Keratinocyte (primary cell): ENCODE results near the gene MAGEF1. TPM values are rescaled to one million over a fixed set of nuclear protein-coding genes. Genes with fewer than 3 reads are reported as not detected.

Experiments
- DNase-seq: peaks from one replicate; pipeline ENCODE4 v3.0.0-alpha.2; 2011; ENCODE audit warnings: low read depth, missing footprints, low spot score
- FAIRE-seq: peaks from 2 replicates; lab custom pipeline; 2011; peaks lifted over from hg19 to GRCh38; lab: Jason Lieb, UNC
- H2AFZ ChIP-seq: 2 replicates; pipeline ENCODE4 v1.6.0; 2012; ENCODE audit warnings: low read length, control low read depth, inconsistent platforms; ENCODE audit not compliant: control insufficient read depth
- H3K27ac ChIP-seq: 2 replicates; pipeline ENCODE4 v1.5.1; 2011; ENCODE audit warnings: low read length; ENCODE audit not compliant: control insufficient read depth, insufficient read depth
- H3K27me3 ChIP-seq: 3 replicates; pipeline ENCODE4 v1.6.0; 2011; ENCODE audit warnings: low read length; ENCODE audit not compliant: control insufficient read depth, insufficient read depth; ENCODE audit errors: extremely low read depth
- H3K36me3 ChIP-seq, 2 experiments: 2 replicates in 1 of 2; 3 replicates in 1 of 2; pipeline ENCODE4 v1.5.1; 2011; ENCODE audit warnings: low read length in 2 of 2, mild to moderate bottlenecking in 1 of 2; ENCODE audit not compliant: control insufficient read depth in 2 of 2, insufficient read depth in 2 of 2; ENCODE audit errors: extremely low read depth in 1 of 2
- H3K4me1 ChIP-seq: 3 replicates; pipeline ENCODE4 v1.5.1; 2011; ENCODE audit warnings: low read length; ENCODE audit not compliant: control insufficient read depth, insufficient read depth; ENCODE audit errors: extremely low read depth
- H3K4me2 ChIP-seq: 3 replicates; pipeline ENCODE4 v1.6.0; 2011; ENCODE audit warnings: low read depth, low read length; ENCODE audit not compliant: control insufficient read depth, insufficient read depth; ENCODE audit errors: extremely low read depth
- H3K4me3 ChIP-seq, 3 experiments: fragments of 200-600 bp in 1 of 3; sonication (generic) in 1 of 3; 2 replicates in 2 of 3; 3 replicates in 1 of 3; pipeline ENCODE4 v1.5.1; 2011 to 2016; ENCODE audit warnings: low read length in 3 of 3, mild to moderate bottlenecking in 3 of 3, control low read depth in 2 of 3, inconsistent platforms in 1 of 3, low read depth in 1 of 3, mixed read lengths in 1 of 3, mixed run types in 1 of 3, moderate library complexity in 1 of 3; ENCODE audit not compliant: control insufficient read depth in 2 of 3, insufficient read depth in 2 of 3; ENCODE audit errors: extremely low read depth in 1 of 3
- H3K79me2 ChIP-seq: 2 replicates; pipeline ENCODE4 v1.6.0; 2012; ENCODE audit warnings: low read length; ENCODE audit not compliant: control insufficient read depth, insufficient read depth
- H3K9ac ChIP-seq: 3 replicates; pipeline ENCODE4 v1.6.0; 2011; ENCODE audit warnings: low read length; ENCODE audit not compliant: control insufficient read depth, insufficient read depth; ENCODE audit errors: extremely low read depth
- H3K9me1 ChIP-seq: 3 replicates; pipeline ENCODE4 v1.6.0; 2011; ENCODE audit warnings: low read length; ENCODE audit not compliant: control insufficient read depth, insufficient read depth; ENCODE audit errors: extremely low read depth
- H3K9me3 ChIP-seq: 2 replicates; pipeline ENCODE4 v1.5.1; 2012; ENCODE audit warnings: low read depth, low read length; ENCODE audit not compliant: control insufficient read depth
- H4K20me1 ChIP-seq: 3 replicates; pipeline ENCODE4 v1.6.0; 2011; ENCODE audit warnings: low read length; ENCODE audit not compliant: control insufficient read depth, insufficient read depth; ENCODE audit errors: extremely low read depth
- EZH2 ChIP-seq: IDR thresholded peaks from one replicate; pipeline ENCODE4 v1.6.1; 2012; ENCODE audit warnings: inconsistent platforms, mild to moderate bottlenecking, low read length, moderate library complexity
- dilution Hi-C: fragments of 300-500 bp; cut with MboI; formaldehyde crosslinking; loops from one replicate; pipeline ENCODE4 v1.7.0; 2020; ENCODE audit warnings: low sequenced_read_pairs; ENCODE audit not compliant: extremely low pct_ligation_motif_present
- polyA plus RNA-seq, 5 experiments: library from polyadenylated mRNA; depleted of rRNA in 3 of 5; stranded (reverse) in 3 of 5; stranded (forward) in 1 of 5; unstranded in 1 of 5; fragments of >200 nt; gene quantifications; 1 replicate in 1 of 5; 2 replicates in 3 of 5; 3 replicates in 1 of 5; pipeline versions ENCODE4 v1.2.1 to v1.2.3, GENCODE V29; 2011 to 2012; ENCODE audit warnings: missing spikeins in 2 of 5, low read depth in 1 of 5, low replicate concordance in 1 of 5
- TF ChIP-seq, protein P1 (sequence below), 3 experiments: IDR thresholded peaks in 1 of 3; conservative IDR thresholded peaks in 1 of 3; optimal IDR thresholded peaks in 1 of 3; 2 replicates in 2 of 3; 3 replicates in 1 of 3; pipeline versions ENCODE3 to v1.5.1; 2011; ENCODE audit warnings: low read length in 3 of 3, mild to moderate bottlenecking in 3 of 3, moderate library complexity in 2 of 3, control low read depth in 1 of 3, inconsistent platforms in 1 of 3; ENCODE audit not compliant: insufficient read depth in 2 of 3; ENCODE audit errors: extremely low read depth in 1 of 3

The MAGEF1 gene
- polyA plus RNA-seq, 1 donor (not counting 4 experiments of a cell fraction or from before 2014, with no cell fraction given): 11.8 TPM

DNA sequence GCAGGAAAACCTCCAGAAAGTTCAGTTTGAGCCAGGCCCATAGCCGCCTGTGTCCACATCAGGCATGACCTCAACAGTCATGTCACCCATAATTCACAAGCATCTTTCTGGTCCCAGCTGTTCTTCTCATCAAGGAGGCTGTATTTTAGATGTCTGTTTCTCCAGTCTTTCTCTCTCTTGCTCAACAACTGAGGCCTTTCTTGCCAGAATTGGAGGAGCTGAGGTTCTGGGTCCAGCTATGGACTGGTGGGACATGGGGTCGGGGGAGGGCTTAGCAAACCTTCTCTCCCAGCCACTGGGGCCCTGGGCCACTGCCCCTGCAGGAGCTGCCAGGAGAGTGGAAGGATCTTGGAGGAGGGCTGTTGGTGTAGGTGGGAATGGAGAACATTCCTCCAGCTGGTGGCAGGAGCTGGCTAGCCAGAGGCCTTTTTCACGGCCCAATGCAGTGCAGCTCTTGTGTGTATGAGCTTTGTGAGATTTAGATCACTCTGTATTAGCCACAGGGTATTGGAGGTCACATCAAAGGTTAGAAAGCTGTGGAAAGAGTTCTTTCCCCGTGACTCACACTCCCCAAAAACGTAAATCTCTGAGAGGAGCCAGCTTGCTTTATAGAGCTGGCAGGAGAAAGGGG lies 23.5 kb downstream of the MAGEF1 start:
- H3K27me3 ChIP-seq: no peaks in the 10 kb centered on the region
- H3K4me1 ChIP-seq: peaks cover 4% of the 10 kb centered on the region
- no peak for FAIRE-seq
- no peaks in the 10 kb centered on the region for H3K36me3 ChIP-seq
- H3K27ac ChIP-seq: no peak overlapping the region
- TF ChIP-seq, protein P1, sequence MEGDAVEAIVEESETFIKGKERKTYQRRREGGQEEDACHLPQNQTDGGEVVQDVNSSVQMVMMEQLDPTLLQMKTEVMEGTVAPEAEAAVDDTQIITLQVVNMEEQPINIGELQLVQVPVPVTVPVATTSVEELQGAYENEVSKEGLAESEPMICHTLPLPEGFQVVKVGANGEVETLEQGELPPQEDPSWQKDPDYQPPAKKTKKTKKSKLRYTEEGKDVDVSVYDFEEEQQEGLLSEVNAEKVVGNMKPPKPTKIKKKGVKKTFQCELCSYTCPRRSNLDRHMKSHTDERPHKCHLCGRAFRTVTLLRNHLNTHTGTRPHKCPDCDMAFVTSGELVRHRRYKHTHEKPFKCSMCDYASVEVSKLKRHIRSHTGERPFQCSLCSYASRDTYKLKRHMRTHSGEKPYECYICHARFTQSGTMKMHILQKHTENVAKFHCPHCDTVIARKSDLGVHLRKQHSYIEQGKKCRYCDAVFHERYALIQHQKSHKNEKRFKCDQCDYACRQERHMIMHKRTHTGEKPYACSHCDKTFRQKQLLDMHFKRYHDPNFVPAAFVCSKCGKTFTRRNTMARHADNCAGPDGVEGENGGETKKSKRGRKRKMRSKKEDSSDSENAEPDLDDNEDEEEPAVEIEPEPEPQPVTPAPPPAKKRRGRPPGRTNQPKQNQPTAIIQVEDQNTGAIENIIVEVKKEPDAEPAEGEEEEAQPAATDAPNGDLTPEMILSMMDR (optimal IDR thresholded peaks at IDR 0.05 in 1 of 3, IDR thresholded peaks at IDR 0.05 in 1 of 3, conservative IDR thresholded peaks at IDR 0.05 in 1 of 3; ENCODE audit: extremely low read depth in 1 of 3, insufficient read depth in 2 of 3, low read length in 3 of 3): peak in 1 of 3 experiments; percentile 23
- no peak for TF ChIP-seq EZH2
- no peak overlapping the region for H3K4me3 ChIP-seq
- no peak overlapping the region for H3K4me2 ChIP-seq
- H3K9me3 ChIP-seq: no peaks in the 10 kb centered on the region
- H3K9me1 ChIP-seq: no peaks in the 10 kb centered on the region
- H3K79me2 ChIP-seq: no peaks in the 10 kb centered on the region
- no peak overlapping the region for H2AFZ ChIP-seq
- H4K20me1 ChIP-seq: peaks cover 4% of the 10 kb centered on the region
- no peak overlapping the region for H3K9ac ChIP-seq
- no peak for DNase-seq
- dilution Hi-C loops: no loop called here

DNA sequence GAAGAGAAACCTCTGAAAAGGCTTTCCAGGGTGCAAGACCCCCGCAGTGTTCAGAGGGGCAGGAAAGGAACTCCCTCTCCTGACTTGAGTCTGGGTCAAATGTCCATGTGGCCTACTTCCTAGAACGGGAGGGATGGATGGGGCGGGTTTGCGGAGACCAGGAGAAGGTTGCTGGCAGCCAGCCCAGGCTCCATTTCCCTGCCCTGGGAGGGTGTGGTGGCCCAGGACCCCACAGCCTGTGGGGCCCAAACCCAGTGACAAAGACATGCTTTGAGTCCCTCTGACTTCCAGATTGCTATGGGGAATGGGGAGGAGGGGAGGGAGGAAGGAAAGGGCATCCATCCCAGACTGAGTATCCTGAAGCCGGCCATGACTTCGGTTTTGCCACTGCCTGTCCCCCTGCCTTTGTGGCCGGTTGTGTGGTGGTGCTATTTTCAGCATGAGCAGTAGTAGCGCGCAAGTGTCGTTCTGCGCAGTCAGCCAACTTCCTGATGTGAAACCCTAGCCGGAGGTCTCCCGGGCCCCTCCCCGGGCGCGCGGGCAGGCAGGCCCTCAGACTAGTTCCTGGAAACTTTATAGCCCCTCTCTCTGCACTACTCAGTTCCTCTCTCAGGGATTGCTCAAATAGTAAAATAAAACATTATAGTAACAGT lies 24.4 kb downstream of the MAGEF1 start:
- dilution Hi-C loops: no loop called here
- no peaks in the 10 kb centered on the region for H3K79me2 ChIP-seq
- no peak overlapping the region for H2AFZ ChIP-seq
- no peaks in the 10 kb centered on the region for H3K9me3 ChIP-seq
- no peak overlapping the region for H3K4me3 ChIP-seq
- no peak overlapping the region for H3K27ac ChIP-seq
- H4K20me1 ChIP-seq: peaks cover 4% of the 10 kb centered on the region
- FAIRE-seq (no peak), DNase-seq (no peak)
- H3K4me1 ChIP-seq: peaks cover 4% of the 10 kb centered on the region
- no peak overlapping the region for H3K4me2 ChIP-seq
- H3K36me3 ChIP-seq: no peaks in the 10 kb centered on the region
- no peaks in the 10 kb centered on the region for H3K27me3 ChIP-seq
- no peaks in the 10 kb centered on the region for H3K9me1 ChIP-seq
- no peak for TF ChIP-seq EZH2
- TF ChIP-seq, protein P1 (optimal IDR thresholded peaks at IDR 0.05 in 1 of 3, IDR thresholded peaks at IDR 0.05 in 1 of 3, conservative IDR thresholded peaks at IDR 0.05 in 1 of 3; ENCODE audit: extremely low read depth in 1 of 3, insufficient read depth in 2 of 3, low read length in 3 of 3): no peak
- H3K9ac ChIP-seq: no peak overlapping the region
